HFF-Myc (cell line): ENCODE results near the gene TXNDC2.

ENCODE experiments used
- DNase-seq: peaks from one replicate; pipeline ENCODE4 v3.0.0-alpha.2; 2011; ENCODE audit warnings: low read depth; ENCODE audit errors: extremely low read depth
- H3K4me3 ChIP-seq: replicated peaks from 2 replicates; pipeline ENCODE4 v1.5.1; 2011; ENCODE audit warnings: low read depth, mild to moderate bottlenecking, control low read depth, low read length
- CTCF ChIP-seq: IDR thresholded peaks from 2 replicates; pipeline ENCODE4 v1.5.1; 2012; ENCODE audit warnings: mild to moderate bottlenecking, low read depth, low read length, control low read depth; ENCODE audit errors: missing control alignments

TXNDC2 gene

DNA sequence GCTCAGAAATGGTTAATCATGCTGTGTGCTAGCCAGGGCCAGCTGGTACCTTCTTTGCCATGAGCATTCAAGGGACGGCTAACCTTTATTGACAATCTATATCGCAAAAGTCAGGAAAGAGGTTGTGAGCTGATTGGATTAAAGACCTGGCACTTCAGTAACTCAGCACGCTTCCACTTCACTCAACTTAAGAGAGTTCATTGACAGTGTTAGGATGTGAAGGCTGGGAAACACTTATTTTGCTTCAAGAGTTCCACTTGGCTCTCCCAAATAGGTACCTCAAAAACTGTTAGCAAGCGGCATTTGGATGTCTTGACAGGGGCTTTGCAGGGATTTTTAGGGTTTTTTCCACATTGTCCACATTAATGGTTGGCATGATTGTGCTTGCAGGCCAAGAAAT is 25.1 kb upstream of the TXNDC2 start:
- no peak for DNase-seq
- H3K4me3 ChIP-seq = no peak overlapping the region
- no peak for TF ChIP-seq CTCF

DNA sequence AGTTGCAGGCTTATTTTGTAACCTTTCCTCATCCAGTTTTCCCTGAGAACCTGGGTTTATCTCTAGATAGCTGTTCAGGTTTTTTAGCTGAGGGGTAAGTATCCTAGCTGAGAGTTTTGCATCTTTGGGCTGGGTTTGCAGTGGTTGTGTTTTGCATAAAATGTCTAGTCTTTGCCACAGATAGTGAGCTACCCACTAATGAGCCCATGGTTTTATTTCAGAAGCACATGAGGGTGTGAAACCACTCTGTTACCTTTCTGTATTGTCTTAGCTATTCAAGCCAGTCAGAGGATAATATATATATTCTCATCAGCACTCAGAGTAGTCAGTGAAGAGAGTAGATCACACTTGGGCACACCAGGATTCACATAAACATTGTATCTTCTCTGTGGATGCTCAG is 24.6 kb upstream of the TXNDC2 start:
- no peak for TF ChIP-seq CTCF
- no peak overlapping the region for H3K4me3 ChIP-seq
- no peak for DNase-seq

DNA sequence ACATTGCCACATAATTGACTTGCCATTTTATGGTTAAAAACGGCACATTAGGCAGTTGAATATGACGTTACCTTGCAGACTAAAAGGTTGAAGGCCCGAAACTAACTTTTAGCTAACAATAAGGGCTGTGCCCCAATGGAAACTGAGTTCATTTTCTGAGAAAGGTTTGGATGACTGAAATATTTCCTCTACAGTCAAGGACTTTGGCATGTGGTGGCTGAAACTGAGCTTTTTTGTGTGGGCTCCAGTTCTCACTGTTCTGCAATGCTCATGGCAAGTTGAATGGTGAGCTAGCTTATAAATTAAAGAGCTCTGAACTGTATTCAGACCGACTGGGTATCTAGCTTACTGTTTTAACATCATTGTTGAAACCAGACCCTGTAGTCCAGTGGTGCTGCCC is 23.8 kb upstream of the TXNDC2 start:
- DNase-seq = no peak
- TF ChIP-seq CTCF = no peak
- H3K4me3 ChIP-seq = no peak overlapping the region

DNA sequence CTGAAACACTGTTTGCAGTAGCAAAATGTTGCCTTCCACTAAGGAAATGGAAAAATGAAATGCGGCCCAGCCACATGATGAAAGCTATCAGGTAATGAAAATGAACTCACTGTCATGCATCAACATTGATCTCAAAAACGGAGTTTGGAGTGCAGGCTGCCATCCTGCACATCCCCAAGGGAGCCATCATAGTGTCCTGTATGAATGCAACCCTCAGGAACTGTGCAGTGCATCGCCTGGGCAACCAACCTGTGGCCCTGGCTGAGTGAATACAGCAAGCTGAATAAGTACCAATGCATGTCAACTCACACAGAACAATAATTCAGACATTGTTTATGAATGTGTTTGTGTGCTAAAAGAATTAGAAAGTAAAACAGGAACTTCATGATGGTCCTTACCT is 23.1 kb upstream of the TXNDC2 start:
- no peak overlapping the region for H3K4me3 ChIP-seq
- DNase-seq = no peak
- TF ChIP-seq CTCF = no peak

- TF ChIP-seq CTCF = no peak
- no peak overlapping the region for H3K4me3 ChIP-seq
- no peak for DNase-seq
These were observed 22.5 kb upstream of the TXNDC2 start for GRCh38 chr18:9863282-9863681.

GRCh38 chr18:9865764-9866490 is 19.8 kb upstream of the TXNDC2 start:
- no peak overlapping the region for H3K4me3 ChIP-seq
- no peak for TF ChIP-seq CTCF
- no peak for DNase-seq

DNA sequence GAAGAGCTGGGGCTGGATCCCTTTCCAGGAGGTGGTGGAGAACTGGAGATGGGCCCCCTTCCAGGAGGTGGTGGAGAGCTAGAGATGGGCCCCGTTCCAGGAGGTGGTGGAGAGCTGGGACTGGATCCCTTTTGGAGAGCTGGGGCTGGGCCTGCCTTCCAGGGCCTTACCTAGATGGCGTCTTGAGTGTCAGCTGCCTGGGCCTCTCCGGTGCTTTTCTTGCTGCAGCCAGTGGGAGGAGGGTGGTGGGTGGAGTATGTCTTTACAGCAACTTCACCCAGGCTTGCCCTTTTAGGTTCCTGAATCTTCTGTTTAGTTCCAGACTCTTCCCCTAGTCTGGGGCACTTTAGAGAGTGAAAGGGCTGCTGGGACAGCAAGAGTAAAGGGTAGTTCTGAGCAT is 19.1 kb upstream of the TXNDC2 start:
- DNase-seq = no peak
- H3K4me3 ChIP-seq = no peak overlapping the region
- no peak for TF ChIP-seq CTCF
